Fibroblast of lung (primary cell): ENCODE data around the gene ARMH3. TPM values are rescaled to one million over a fixed set of nuclear protein-coding genes. Genes with fewer than 3 reads are reported as not detected.

Source experiments
- DNase-seq, 2 donors: peaks; one replicate each; pipeline versions ENCODE4 v3.0.0 to v3.0.0-alpha.2; 2010; ENCODE audit warnings: low read depth in 2 of 2
- H2AFZ ChIP-seq: 2 replicates; pipeline ENCODE4 v1.5.1; 2012; ENCODE audit warnings: low read length, control low read depth, inconsistent platforms
- H3K27ac ChIP-seq: 2 replicates; pipeline ENCODE4 v1.5.1; 2011; ENCODE audit warnings: low read length, control low read depth; ENCODE audit not compliant: insufficient read depth
- H3K27me3 ChIP-seq: 2 replicates; pipeline ENCODE4 v1.5.1; 2011; ENCODE audit warnings: mild to moderate bottlenecking, low read length; ENCODE audit not compliant: control insufficient read depth, insufficient read depth
- H3K36me3 ChIP-seq: 2 replicates; pipeline ENCODE4 v1.5.1; 2011; ENCODE audit warnings: low read length; ENCODE audit not compliant: control insufficient read depth, insufficient read depth
- H3K4me1 ChIP-seq: 2 replicates; pipeline ENCODE4 v1.5.1; 2011; ENCODE audit warnings: low read length; ENCODE audit not compliant: control insufficient read depth, insufficient read depth; ENCODE audit errors: extremely low read depth
- H3K4me2 ChIP-seq: 2 replicates; pipeline ENCODE4 v1.5.1; 2011; ENCODE audit warnings: low read length, control low read depth; ENCODE audit not compliant: insufficient read depth; ENCODE audit errors: extremely low read depth
- H3K4me3 ChIP-seq, 4 experiments: fragments of 200-600 bp in 1 of 4; sonication (generic) in 1 of 4; replicated peaks in 1 of 4; 2 replicates each; pipeline ENCODE4 v1.5.1; 2011 to 2016; ENCODE audit warnings: low read length in 4 of 4, low read depth in 3 of 4, mild to moderate bottlenecking in 3 of 4, control low read depth in 2 of 4, inconsistent platforms in 1 of 4, mixed read lengths in 1 of 4; ENCODE audit not compliant: insufficient read depth in 1 of 4; ENCODE audit errors: control extremely low read depth in 1 of 4
- H3K79me2 ChIP-seq: 2 replicates; pipeline ENCODE4 v1.5.1; 2012; ENCODE audit warnings: mild to moderate bottlenecking, low read length, inconsistent platforms; ENCODE audit not compliant: control insufficient read depth, insufficient read depth
- H3K9ac ChIP-seq: 2 replicates; pipeline ENCODE4 v1.5.1; 2011; ENCODE audit warnings: mild to moderate bottlenecking, low read length, control low read depth; ENCODE audit not compliant: insufficient read depth
- H3K9me3 ChIP-seq: 2 replicates; pipeline ENCODE4 v1.5.1; 2012; ENCODE audit warnings: low read depth, low read length; ENCODE audit not compliant: control insufficient read depth, insufficient read depth
- H4K20me1 ChIP-seq: 2 replicates; pipeline ENCODE4 v1.5.1; 2011; ENCODE audit warnings: low read length; ENCODE audit not compliant: control insufficient read depth, insufficient read depth; ENCODE audit errors: extremely low read depth
- CTCF ChIP-seq, 2 donors: IDR thresholded peaks in 1 of 2; conservative IDR thresholded peaks in 1 of 2; 1 replicate in 1 of 2; 2 replicates in 1 of 2; pipeline ENCODE4 v1.5.1; 2011 to 2012; ENCODE audit warnings: low read length in 2 of 2, control low read depth in 1 of 2, inconsistent platforms in 1 of 2, low read depth in 1 of 2, mild to moderate bottlenecking in 1 of 2
- EZH2 ChIP-seq: IDR thresholded peaks from 2 replicates; pipeline ENCODE4 v1.5.1; 2012; ENCODE audit warnings: low read length, control low read depth, mild to moderate bottlenecking; ENCODE audit errors: missing control alignments
- polyA plus RNA-seq, 2 donors: library from polyadenylated mRNA; depleted of rRNA in 1 of 2; stranded (reverse) in 1 of 2; unstranded in 1 of 2; fragments of >200 nt; gene quantifications; 2 replicates each; pipeline ENCODE4 v1.2.1, GENCODE V29; 2011 to 2012; ENCODE audit warnings: missing spikeins in 1 of 2
- total RNA-seq: library from RNA; depleted of rRNA; stranded (reverse); fragments of >200 nt; gene quantifications from 2 replicates; pipeline ENCODE4 v1.2.1, GENCODE V29; 2014

The ARMH3 gene
- total and polyA plus RNA-seq, 2 donors (not counting 1 experiment from before 2014, with no cell fraction given): 14.5 to 16.4 TPM

- no peak overlapping the region for H3K4me2 ChIP-seq
- H3K36me3 ChIP-seq: no peaks in the 10 kb centered on the region
- H3K9ac ChIP-seq: no peak overlapping the region
- TF ChIP-seq EZH2 (no peak), CTCF (conservative IDR thresholded peaks at IDR 0.05 in 1 of 2, IDR thresholded peaks at IDR 0.05 in 1 of 2; ENCODE audit: low read depth in 1 of 2, low read length in 2 of 2) (no peak)
- DNase-seq: no peak
- H3K27me3 ChIP-seq: no peaks in the 10 kb centered on the region
- H3K4me1 ChIP-seq: no peaks in the 10 kb centered on the region
- no peaks in the 10 kb centered on the region for H3K9me3 ChIP-seq
- no peaks in the 10 kb centered on the region for H4K20me1 ChIP-seq
- H3K4me3 ChIP-seq: no peak overlapping the region
- no peak overlapping the region for H2AFZ ChIP-seq
- no peaks in the 10 kb centered on the region for H3K79me2 ChIP-seq
- no peak overlapping the region for H3K27ac ChIP-seq
Measured at GRCh38 chr10:102085336-102085735, 29.4 kb upstream of the ARMH3 start.

GRCh38 chr10:102083541-102083940, 27.6 kb upstream of the ARMH3 start:
- Histone ChIP-seq H3K79me2 (no peaks in the 10 kb centered on the region), H3K9ac (no peak overlapping the region), H3K9me3 (no peaks in the 10 kb centered on the region), H3K4me1 (no peaks in the 10 kb centered on the region), H3K4me2 (no peak overlapping the region), H3K36me3 (no peaks in the 10 kb centered on the region), H2AFZ (no peak overlapping the region), H4K20me1 (no peaks in the 10 kb centered on the region), H3K27ac (no peak overlapping the region), H3K4me3 (no peak overlapping the region), H3K27me3 (no peaks in the 10 kb centered on the region)
- DNase-seq: no peak
- TF ChIP-seq CTCF (conservative IDR thresholded peaks at IDR 0.05 in 1 of 2, IDR thresholded peaks at IDR 0.05 in 1 of 2; ENCODE audit: low read depth in 1 of 2, low read length in 2 of 2): no peak
- TF ChIP-seq EZH2: no peak

- H3K36me3 ChIP-seq: no peaks in the 10 kb centered on the region
- TF ChIP-seq CTCF (conservative IDR thresholded peaks at IDR 0.05 in 1 of 2, IDR thresholded peaks at IDR 0.05 in 1 of 2; ENCODE audit: low read depth in 1 of 2, low read length in 2 of 2) (peak; percentile 94 to 98), EZH2 (no peak)
- H3K27me3 ChIP-seq: no peaks in the 10 kb centered on the region
- H3K9me3 ChIP-seq: no peaks in the 10 kb centered on the region
- no peak overlapping the region for H3K4me2 ChIP-seq
- H4K20me1 ChIP-seq: no peaks in the 10 kb centered on the region
- peak; percentile 59 to 79 for DNase-seq
- no peaks in the 10 kb centered on the region for H3K4me1 ChIP-seq
- H3K4me3 ChIP-seq: no peak overlapping the region
- H2AFZ ChIP-seq: no peak overlapping the region
- peaks cover 2% of the 10 kb centered on the region for H3K79me2 ChIP-seq
- H3K9ac ChIP-seq: no peak overlapping the region
- H3K27ac ChIP-seq: no peak overlapping the region
Measured at GRCh38 chr10:102072673-102073527, 16.9 kb upstream of the ARMH3 start.
